SK-N-SH (cell line): ENCODE results near the gene SLC8A2.

Experiments used
- EZH2phosphoT487 ChIP-seq: fragments of 200-600 bp; sonication (generic); IDR thresholded peaks from 2 replicates; pipeline ENCODE4 v1.6.1; 2017; ENCODE audit warnings: low read depth, mixed run types, mild to moderate bottlenecking, antibody characterized with exemption, moderate library complexity, borderline replicate concordance
- JUND ChIP-seq: IDR thresholded peaks from 2 replicates; pipeline ENCODE4 v1.4.0; 2012
- NRF1 ChIP-seq: IDR thresholded peaks from 2 replicates; pipeline ENCODE4 v1.6.1; 2012; ENCODE audit warnings: low read depth, mild to moderate bottlenecking, low read length
- RCOR1 ChIP-seq: fragments of 150-350 bp; IDR thresholded peaks from 2 replicates; pipeline ENCODE4 v1.6.1; 2017; ENCODE audit warnings: antibody characterized with exemption, low read length
- RFX5 ChIP-seq: IDR thresholded peaks from 2 replicates; pipeline ENCODE4 v1.6.1; 2012; ENCODE audit warnings: mild to moderate bottlenecking, improper control_type of control experiment, low read length
- SIN3A ChIP-seq: IDR thresholded peaks from 2 replicates; pipeline ENCODE4 v1.6.1; 2012; ENCODE audit warnings: low read depth, mild to moderate bottlenecking, low read length, moderate library complexity, borderline replicate concordance
- SMC3 ChIP-seq: IDR thresholded peaks from 2 replicates; pipeline ENCODE4 v1.6.1; 2012; ENCODE audit warnings: low read depth, low read length, improper control_type of control experiment
- TAF1 ChIP-seq: IDR thresholded peaks from 2 replicates; pipeline ENCODE4 v1.6.1; 2012; ENCODE audit warnings: low read depth, mild to moderate bottlenecking, low read length, moderate library complexity, borderline replicate concordance
- YY1 ChIP-seq: IDR thresholded peaks from 2 replicates; pipeline ENCODE4 v1.4.0; 2012; ENCODE audit warnings: low read depth, mild to moderate bottlenecking
- TF ChIP-seq, protein P1 (sequence below): fragments of 200-600 bp; sonication (generic); IDR thresholded peaks from 2 replicates; pipeline ENCODE4 v1.6.1; 2017; ENCODE audit warnings: antibody characterized with exemption, mild to moderate bottlenecking, moderate library complexity
- TF ChIP-seq, protein P2 (sequence below): IDR thresholded peaks from 2 replicates; pipeline ENCODE4 v1.4.0; 2012; ENCODE audit warnings: low read depth, borderline replicate concordance

GRCh38 chr19:47507012-47507411 is 35.3 kb upstream of the SLC8A2 start:
- TF ChIP-seq, protein P1, sequence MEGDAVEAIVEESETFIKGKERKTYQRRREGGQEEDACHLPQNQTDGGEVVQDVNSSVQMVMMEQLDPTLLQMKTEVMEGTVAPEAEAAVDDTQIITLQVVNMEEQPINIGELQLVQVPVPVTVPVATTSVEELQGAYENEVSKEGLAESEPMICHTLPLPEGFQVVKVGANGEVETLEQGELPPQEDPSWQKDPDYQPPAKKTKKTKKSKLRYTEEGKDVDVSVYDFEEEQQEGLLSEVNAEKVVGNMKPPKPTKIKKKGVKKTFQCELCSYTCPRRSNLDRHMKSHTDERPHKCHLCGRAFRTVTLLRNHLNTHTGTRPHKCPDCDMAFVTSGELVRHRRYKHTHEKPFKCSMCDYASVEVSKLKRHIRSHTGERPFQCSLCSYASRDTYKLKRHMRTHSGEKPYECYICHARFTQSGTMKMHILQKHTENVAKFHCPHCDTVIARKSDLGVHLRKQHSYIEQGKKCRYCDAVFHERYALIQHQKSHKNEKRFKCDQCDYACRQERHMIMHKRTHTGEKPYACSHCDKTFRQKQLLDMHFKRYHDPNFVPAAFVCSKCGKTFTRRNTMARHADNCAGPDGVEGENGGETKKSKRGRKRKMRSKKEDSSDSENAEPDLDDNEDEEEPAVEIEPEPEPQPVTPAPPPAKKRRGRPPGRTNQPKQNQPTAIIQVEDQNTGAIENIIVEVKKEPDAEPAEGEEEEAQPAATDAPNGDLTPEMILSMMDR: no peak
- TF ChIP-seq SIN3A (no peak), TAF1 (no peak), SMC3 (no peak), NRF1 (no peak), EZH2phosphoT487 (no peak), JUND (no peak), RCOR1 (no peak), RFX5 (no peak), YY1 (no peak)
- TF ChIP-seq, protein P2, sequence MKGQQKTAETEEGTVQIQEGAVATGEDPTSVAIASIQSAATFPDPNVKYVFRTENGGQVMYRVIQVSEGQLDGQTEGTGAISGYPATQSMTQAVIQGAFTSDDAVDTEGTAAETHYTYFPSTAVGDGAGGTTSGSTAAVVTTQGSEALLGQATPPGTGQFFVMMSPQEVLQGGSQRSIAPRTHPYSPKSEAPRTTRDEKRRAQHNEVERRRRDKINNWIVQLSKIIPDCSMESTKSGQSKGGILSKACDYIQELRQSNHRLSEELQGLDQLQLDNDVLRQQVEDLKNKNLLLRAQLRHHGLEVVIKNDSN: no peak
